Measurements from ENCODE around the gene NUP205.

The NUP205 gene

GRCh38 chr7:135512135-135512887, 45.4 kb upstream of the NUP205 start:
- peak; percentile 60 for TF ChIP-seq CTCF (IDR thresholded peaks at IDR 0.05; ENCODE audit: low read depth, low read length, missing control alignments)
- Histone ChIP-seq H3K4me3 (ENCODE audit: low read depth, low read length) (no peak overlapping the region), H3K36me3 (replicated peaks) (no peaks in the 10 kb centered on the region), H3K27me3 (replicated peaks) (no peaks in the 10 kb centered on the region), H3K27ac (no peak overlapping the region)
- peak; percentile 51 for DNase-seq
- in situ Hi-C loops (cut with HindIII; ENCODE audit: low pct_ligation_motif_present, low sequenced_read_pairs): no loop called here

GRCh38 chr7:135514856-135515255, 42.9 kb upstream of the NUP205 start:
- no peak overlapping the region for H3K4me3 ChIP-seq (ENCODE audit: low read depth, low read length)
- H3K27me3 ChIP-seq (replicated peaks): no peaks in the 10 kb centered on the region
- DNase-seq: no peak
- TF ChIP-seq CTCF (IDR thresholded peaks at IDR 0.05; ENCODE audit: low read depth, low read length, missing control alignments): no peak
- H3K27ac ChIP-seq: no peak overlapping the region
- in situ Hi-C loops (cut with HindIII; ENCODE audit: low pct_ligation_motif_present, low sequenced_read_pairs): no loop called here
- H3K36me3 ChIP-seq (replicated peaks): no peaks in the 10 kb centered on the region

GRCh38 chr7:135517060-135517459, 40.7 kb upstream of the NUP205 start:
- H3K27me3 ChIP-seq (replicated peaks): no peaks in the 10 kb centered on the region
- no peak for TF ChIP-seq CTCF (IDR thresholded peaks at IDR 0.05; ENCODE audit: low read depth, low read length, missing control alignments)
- H3K4me3 ChIP-seq (ENCODE audit: low read depth, low read length): no peak overlapping the region
- H3K36me3 ChIP-seq (replicated peaks): no peaks in the 10 kb centered on the region
- H3K27ac ChIP-seq: no peak overlapping the region
- DNase-seq: no peak
- in situ Hi-C loops (cut with HindIII; ENCODE audit: low pct_ligation_motif_present, low sequenced_read_pairs): no loop called here

GRCh38 chr7:135518748-135519147, 39.0 kb upstream of the NUP205 start:
- H3K27me3 ChIP-seq (replicated peaks): no peaks in the 10 kb centered on the region
- TF ChIP-seq CTCF (IDR thresholded peaks at IDR 0.05; ENCODE audit: low read depth, low read length, missing control alignments): no peak
- in situ Hi-C loops (cut with HindIII; ENCODE audit: low pct_ligation_motif_present, low sequenced_read_pairs): no loop called here
- H3K4me3 ChIP-seq (ENCODE audit: low read depth, low read length): no peak overlapping the region
- no peaks in the 10 kb centered on the region for H3K36me3 ChIP-seq (replicated peaks)
- H3K27ac ChIP-seq: no peak overlapping the region
- DNase-seq: no peak

GRCh38 chr7:135519233-135519688, 38.5 kb upstream of the NUP205 start:
- no peak for DNase-seq

More at GRCh38 chr7:135519233-135519688, 38.5 kb upstream of the NUP205 start:
- Histone ChIP-seq H3K36me3 (replicated peaks) (no peaks in the 10 kb centered on the region), H3K4me3 (ENCODE audit: low read depth, low read length) (no peak overlapping the region), H3K27me3 (replicated peaks) (no peaks in the 10 kb centered on the region), H3K27ac (no peak overlapping the region)
- no peak for TF ChIP-seq CTCF (IDR thresholded peaks at IDR 0.05; ENCODE audit: low read depth, low read length, missing control alignments)
- in situ Hi-C loops (cut with HindIII; ENCODE audit: low pct_ligation_motif_present, low sequenced_read_pairs): no loop called here
